ENCODE results near the gene MEF2B.

Gene MEF2B

GRCh38 chr19:19170053-19170872 is at the start of gene MEF2B (continued):
- peak; percentile 55 for TF ChIP-seq SP2 (tag by site-specific recombination; IDR thresholded peaks at IDR 0.05)
- TF ChIP-seq ZXDB (tag by site-specific recombination; IDR thresholded peaks at IDR 0.05), result peak; percentile 38; the same call in 1 of the 2 replicates
- TF ChIP-seq ZNF169 (tag by site-specific recombination; IDR thresholded peaks at IDR 0.05), result no peak
- no peak for TF ChIP-seq KLF10 (tag by site-specific recombination; IDR thresholded peaks at IDR 0.05)
- TF ChIP-seq ZNF768 (tag by site-specific recombination; IDR thresholded peaks at IDR 0.05), result no peak
- no peak for TF ChIP-seq ZNF37A (tag by site-specific recombination; IDR thresholded peaks at IDR 0.05)
- TF ChIP-seq ZNF280D (tag by site-specific recombination; IDR thresholded peaks at IDR 0.05), result no peak

- TF ChIP-seq ZFP41 (tag by site-specific recombination; IDR thresholded peaks at IDR 0.05; ENCODE audit: borderline replicate concordance), result no peak
- no peak for TF ChIP-seq ZBTB11 (tag by site-specific recombination; conservative IDR thresholded peaks at IDR 0.05; ENCODE audit: low read depth)
- TF ChIP-seq ZNF404 (tag by site-specific recombination; IDR thresholded peaks at IDR 0.05), result no peak
- no peak for TF ChIP-seq INSM2 (tag by site-specific recombination; IDR thresholded peaks at IDR 0.05)
- TF ChIP-seq MYNN (tag by site-specific recombination; IDR thresholded peaks at IDR 0.05; ENCODE audit: borderline replicate concordance), result no peak
- TF ChIP-seq BCL6B (tag by site-specific recombination; IDR thresholded peaks at IDR 0.05), result no peak
- no peak for TF ChIP-seq ZNF629 (tag by site-specific recombination; IDR thresholded peaks at IDR 0.05)
- TF ChIP-seq ZNF580 (tag by site-specific recombination; IDR thresholded peaks at IDR 0.05), result no peak
- no peak for TF ChIP-seq SP2 (tag by site-specific recombination; IDR thresholded peaks at IDR 0.05)
- no peak for TF ChIP-seq KLF8 (tag by site-specific recombination; IDR thresholded peaks at IDR 0.05)
- H3K36me3 ChIP-seq (ENCODE audit: control insufficient read depth in 2 of 2, insufficient read depth in 1 of 2, low read length in 2 of 2), result no peaks in the 10 kb centered on the region
- H3K4me3 ChIP-seq (ENCODE audit: low read depth, low read length), result no peak overlapping the region
- H3K4me1 ChIP-seq (ENCODE audit: control insufficient read depth, insufficient read depth, low read length), result no peaks in the 10 kb centered on the region
- no peak overlapping the region for H3K27ac ChIP-seq (ENCODE audit: extremely low read depth, low read depth, low read length)
- H3K9me3 ChIP-seq (ENCODE audit: control insufficient read depth, insufficient read depth, low read depth, low read length), result no peaks in the 10 kb centered on the region
- CTCF ChIA-PET, result interaction anchor here (0.6 kb wide), 1 partner anchor 76 kb away, joined by 3 read pairs; no protein-coding TSS in a partner anchor
- POLR2A ChIA-PET, result interaction anchor here (0.6 to 0.9 kb wide), 2 partner anchors 102 to 681 kb away, joined by 3 to 5 read pairs; no protein-coding TSS in a partner anchor
Measured at GRCh38 chr19:19218911-19219310, 48.8 kb upstream of the MEF2B start.

Data from HEK293 (cell line).